Natural killer cell treated with Interleukin-12 subunit alpha and Interleukin-12 subunit beta and Interleukin-15 and Interleukin-18, amount 100 ng/mL, for 72 hours (primary cell): ENCODE data around the gene KCNB1. TPM values are rescaled to one million over a fixed set of nuclear protein-coding genes. Genes with fewer than 3 reads are reported as not detected.
"Not testable (repeated sequence)": the region's sequence is repeated elsewhere in the genome, so short reads cannot be mapped to it uniquely, and the experiment has no call there.

Experiments
- ATAC-seq, 2 donors: fragments of 150-1000 bp; cut with Tn5 transposase in 1 of 2; sonication (Bioruptor Pico), chemical (Tn5 transposase) in 1 of 2; 2 replicates each; pipeline ENCODE4 v1.10.0; 2021
- DNase-seq: peaks from one replicate; pipeline ENCODE4 v3.0.0; 2022; ENCODE audit warnings: low spot score
- H3K27ac Mint-ChIP-seq, 2 donors: 1 replicate in 1 of 2; 2 replicates in 1 of 2; pipeline ENCODE4 v1.8.0; 2022; ENCODE audit warnings: mixed read lengths in 2 of 2, mild to moderate bottlenecking in 1 of 2, moderate library complexity in 1 of 2
- H3K27me3 Mint-ChIP-seq, 2 donors: 1 replicate in 1 of 2; 2 replicates in 1 of 2; pipeline ENCODE4 v1.8.0; 2022; ENCODE audit warnings: mixed read lengths in 2 of 2
- H3K36me3 Mint-ChIP-seq: one replicate; pipeline ENCODE4 v1.8.0; 2022; ENCODE audit warnings: mixed read lengths
- H3K4me1 Mint-ChIP-seq, 2 donors: 1 replicate in 1 of 2; 2 replicates in 1 of 2; pipeline ENCODE4 v1.8.0; 2022; ENCODE audit warnings: low read depth in 2 of 2, mixed read lengths in 2 of 2, mild to moderate bottlenecking in 1 of 2
- H3K4me3 Mint-ChIP-seq: one replicate; pipeline ENCODE4 v1.8.0; 2022; ENCODE audit warnings: mixed read lengths
- H3K9me3 Mint-ChIP-seq: 2 replicates; pipeline ENCODE4 v1.8.0; 2022; ENCODE audit warnings: mixed read lengths
- total RNA-seq, 2 donors: library from RNA; stranded (reverse); gene quantifications; one replicate each; pipeline ENCODE4 v1.2.3, GENCODE V29; 2022

KCNB1 gene
- total RNA-seq, 2 donors from 2014 or later: not detected

DNA sequence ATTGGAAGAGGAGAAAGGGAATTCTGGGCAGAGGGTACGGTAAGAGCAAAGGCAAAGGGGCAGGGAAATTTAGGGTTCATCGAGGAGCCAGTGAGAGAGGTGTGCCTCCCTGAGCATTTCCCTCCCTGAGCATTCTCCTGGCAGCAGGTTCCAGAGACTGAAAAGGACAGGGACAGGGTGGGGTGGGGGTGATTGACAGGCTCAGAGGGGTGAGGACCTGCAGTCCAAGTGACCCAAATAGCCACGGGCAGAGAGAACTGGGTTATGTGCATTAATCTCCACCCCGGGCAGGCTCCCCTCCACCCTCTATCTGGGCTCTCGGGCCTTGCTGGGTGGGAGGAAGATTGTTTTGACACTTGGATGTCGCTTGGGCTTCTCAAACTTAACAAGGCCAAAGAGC, 69.5 kb downstream of the KCNB1 start:
- H3K4me3 Mint-ChIP-seq: no peak overlapping the region
- H3K36me3 Mint-ChIP-seq: no peaks in the 10 kb centered on the region
- no peaks in the 10 kb centered on the region for H3K4me1 Mint-ChIP-seq
- H3K9me3 Mint-ChIP-seq: no peaks in the 10 kb centered on the region
- H3K27me3 Mint-ChIP-seq: peaks cover 32 to 72% of the 10 kb centered on the region in 2 donors
- DNase-seq (no peak), ATAC-seq (no peak)
- H3K27ac Mint-ChIP-seq: no peak overlapping the region

DNA sequence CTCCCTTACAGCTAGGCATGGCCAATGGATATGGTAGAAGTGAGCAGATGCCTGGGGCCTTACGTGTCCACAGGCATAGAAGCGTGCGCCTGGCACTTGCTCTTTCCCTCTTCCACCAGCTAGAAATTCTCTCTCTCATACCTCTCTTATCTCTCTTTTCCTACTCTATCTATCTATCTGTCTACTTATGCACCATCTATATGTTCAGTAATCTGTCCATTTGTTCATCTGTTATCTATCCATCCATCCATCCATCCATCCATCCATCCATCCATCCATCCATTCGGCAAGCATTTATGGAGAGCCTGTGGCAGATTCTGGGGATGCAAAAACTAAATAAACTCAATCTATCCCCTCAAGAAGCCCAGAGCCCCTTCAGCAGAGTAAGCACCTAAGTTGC, 70.2 kb downstream of the KCNB1 start:
- ATAC-seq (no peak), DNase-seq (no peak)
- peaks cover 29 to 65% of the 10 kb centered on the region in 2 donors for H3K27me3 Mint-ChIP-seq
- H3K4me1 Mint-ChIP-seq: no peaks in the 10 kb centered on the region
- H3K9me3 Mint-ChIP-seq: no peaks in the 10 kb centered on the region
- no peak overlapping the region for H3K4me3 Mint-ChIP-seq
- no peaks in the 10 kb centered on the region for H3K36me3 Mint-ChIP-seq
- no peak overlapping the region for H3K27ac Mint-ChIP-seq

DNA sequence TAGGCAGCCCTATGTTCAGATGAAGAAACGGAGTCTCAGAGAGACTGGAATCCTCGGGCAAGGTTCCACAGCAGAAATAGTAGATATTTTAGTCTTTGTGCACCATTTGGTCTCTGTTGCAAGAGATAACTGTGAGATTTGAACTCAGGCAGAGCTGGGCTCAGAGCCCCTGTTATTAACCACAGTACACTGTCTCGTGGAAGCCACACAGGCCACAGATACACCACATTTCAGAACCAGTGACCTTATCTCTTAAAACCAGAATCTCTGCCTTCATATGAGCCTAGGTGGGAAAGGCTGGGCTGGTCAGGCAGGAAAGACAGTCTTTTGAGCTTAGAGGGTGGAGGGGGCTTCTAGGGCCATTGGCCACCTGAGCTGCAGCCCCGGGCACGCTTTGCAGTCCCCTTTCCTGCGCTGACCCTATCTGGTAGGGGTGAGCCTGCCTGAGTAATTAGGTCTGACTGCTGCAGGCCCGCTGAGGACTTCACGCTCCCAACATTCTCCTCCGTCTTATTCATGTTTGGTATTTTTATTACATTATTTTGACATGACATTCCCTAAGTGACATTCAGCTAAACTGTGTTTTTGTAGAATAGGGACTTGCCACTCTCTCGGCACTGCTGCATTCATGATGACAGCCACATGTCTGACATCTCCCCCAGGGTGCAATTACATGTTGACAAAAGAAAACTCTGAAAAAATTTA, 71.1 kb downstream of the KCNB1 start:
- Mint-ChIP-seq H3K27ac (no peak overlapping the region), H3K36me3 (no peaks in the 10 kb centered on the region), H3K9me3 (no peaks in the 10 kb centered on the region), H3K4me1 (no peaks in the 10 kb centered on the region), H3K4me3 (no peak overlapping the region), H3K27me3 (peaks cover 27 to 67% of the 10 kb centered on the region in 2 donors)
- no peak for ATAC-seq
- DNase-seq: no peak

DNA sequence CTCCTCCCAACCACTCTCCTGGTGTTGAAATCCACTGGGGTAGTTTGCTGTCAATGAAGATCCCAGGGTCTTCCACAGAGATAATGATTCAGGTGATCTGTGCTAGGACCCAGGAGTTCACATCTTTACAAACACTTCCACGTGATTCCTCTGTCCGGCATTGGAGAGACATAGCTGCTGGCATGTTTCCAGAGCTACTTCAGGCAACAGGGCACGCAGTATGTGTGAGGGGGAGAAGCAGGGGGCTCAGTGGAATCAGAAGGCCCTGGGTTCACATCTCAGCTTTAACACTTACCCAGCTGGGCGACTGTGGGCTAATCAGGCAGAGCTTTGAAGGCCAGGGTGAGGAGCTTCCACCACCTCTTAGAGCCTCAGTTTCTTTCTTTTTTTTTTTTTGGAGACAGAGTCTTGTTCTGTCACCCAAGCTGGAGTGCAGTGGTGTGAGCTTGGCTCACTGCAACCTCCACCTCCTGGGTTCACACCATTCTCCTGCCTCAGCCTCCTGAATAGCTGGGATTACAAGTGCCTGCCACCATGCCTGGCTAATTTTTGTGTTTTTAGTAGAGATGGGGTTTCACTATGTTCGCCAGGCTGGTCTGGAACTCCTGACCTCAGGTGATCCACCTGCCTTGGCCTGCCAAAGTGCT, 72.4 kb downstream of the KCNB1 start:
- H3K36me3 Mint-ChIP-seq, H3K27ac Mint-ChIP-seq, H3K9me3 Mint-ChIP-seq, H3K4me1 Mint-ChIP-seq, H3K4me3 Mint-ChIP-seq, DNase-seq, ATAC-seq: not testable (repeated sequence)
- peaks cover 21 to 56% of the 10 kb centered on the region in 2 donors for H3K27me3 Mint-ChIP-seq

DNA sequence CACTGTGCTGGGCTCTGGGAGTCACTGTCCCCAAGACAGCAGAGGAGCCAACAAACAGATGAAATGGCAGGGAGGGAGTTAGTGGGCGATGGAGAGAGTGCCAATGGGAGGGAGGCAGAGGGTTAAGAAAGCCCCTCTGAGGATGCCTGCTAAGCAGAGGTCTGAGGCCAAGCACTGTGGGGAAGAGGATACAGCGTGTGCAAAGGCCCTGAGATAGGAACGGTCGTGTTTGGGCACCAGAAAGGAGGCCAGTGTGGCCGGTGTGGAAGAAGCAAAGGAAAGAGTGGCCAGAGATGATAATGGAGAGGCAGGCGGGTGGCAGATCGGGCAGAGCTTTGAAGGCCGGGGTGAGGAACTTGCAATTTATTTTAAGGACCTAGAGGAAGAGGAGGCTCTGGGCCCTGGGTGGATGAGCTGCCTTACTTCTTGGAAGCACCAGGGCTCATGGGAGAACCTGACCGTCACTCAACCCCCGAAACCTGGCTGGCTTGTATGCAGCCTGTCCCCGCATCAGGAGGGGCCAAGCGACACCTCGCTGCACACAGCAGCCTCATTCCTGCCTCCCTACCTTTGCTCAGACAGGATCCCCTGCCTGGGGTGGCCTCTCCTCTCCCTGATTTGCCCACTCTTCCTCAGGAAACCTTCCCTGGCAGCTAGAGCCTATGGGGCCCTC, 73.0 kb downstream of the KCNB1 start:
- Mint-ChIP-seq H3K27me3 (peaks cover 22 to 56% of the 10 kb centered on the region in 2 donors), H3K4me1 (no peaks in the 10 kb centered on the region), H3K9me3 (no peaks in the 10 kb centered on the region), H3K27ac (no peak overlapping the region), H3K4me3 (no peak overlapping the region), H3K36me3 (no peaks in the 10 kb centered on the region)
- no peak for ATAC-seq
- DNase-seq: no peak

DNA sequence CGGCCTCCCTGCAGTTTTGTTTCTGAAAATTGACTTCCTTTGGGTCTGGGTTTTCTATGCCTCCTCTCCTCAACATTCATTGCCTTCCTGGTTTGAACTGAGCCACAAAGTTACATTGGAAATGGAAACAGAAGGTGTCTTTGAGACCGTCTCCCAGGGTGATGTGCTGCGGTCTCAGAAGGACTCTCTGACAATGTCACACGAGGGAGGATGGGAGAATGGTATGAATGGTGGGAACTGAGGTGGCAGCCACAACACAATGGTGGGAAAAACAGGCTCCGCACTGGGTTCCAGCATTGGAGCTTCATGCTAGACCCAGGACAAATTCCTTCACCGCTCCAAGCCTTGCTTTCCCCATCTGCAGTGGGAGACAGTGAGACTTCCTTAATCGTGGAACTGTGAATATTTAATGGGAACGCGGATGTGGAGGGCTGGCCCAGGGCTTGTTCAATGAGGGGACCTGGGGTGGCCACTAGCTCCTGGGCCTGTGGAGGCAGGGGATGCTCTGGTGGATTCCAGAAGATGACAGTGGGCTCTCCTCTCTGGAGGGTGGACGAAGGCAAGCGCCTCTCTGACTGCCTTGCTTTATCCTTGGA, 73.9 kb downstream of the KCNB1 start:
- Mint-ChIP-seq H3K9me3 (no peaks in the 10 kb centered on the region), H3K27me3 (peaks cover 17 to 53% of the 10 kb centered on the region in 2 donors), H3K4me3 (no peak overlapping the region), H3K36me3 (no peaks in the 10 kb centered on the region), H3K27ac (no peak overlapping the region), H3K4me1 (no peaks in the 10 kb centered on the region)
- no peak for ATAC-seq
- DNase-seq: no peak

DNA sequence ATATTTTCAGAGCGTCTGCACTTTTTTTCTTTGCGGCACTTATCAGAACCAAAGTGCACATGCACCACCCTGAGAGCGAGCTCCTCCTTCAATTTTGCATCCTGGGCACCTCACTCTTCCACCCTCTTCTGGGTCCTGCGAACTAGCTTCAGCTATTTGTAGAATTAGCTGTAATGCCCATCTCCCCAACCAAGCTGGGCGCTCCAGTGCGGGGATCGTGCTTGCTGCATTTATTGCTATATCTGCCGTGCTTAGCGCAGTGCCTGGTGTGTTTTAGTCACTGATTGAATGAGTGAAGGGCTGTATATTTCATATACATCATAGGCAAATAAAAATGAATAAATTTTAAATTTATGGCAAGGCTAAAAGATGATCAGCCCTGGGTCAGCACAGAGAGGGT, 75.8 kb downstream of the KCNB1 start:
- H3K27me3 Mint-ChIP-seq: peaks cover 16 to 48% of the 10 kb centered on the region in 2 donors
- H3K4me3 Mint-ChIP-seq: no peak overlapping the region
- no peaks in the 10 kb centered on the region for H3K9me3 Mint-ChIP-seq
- ATAC-seq (no peak), DNase-seq (no peak)
- H3K36me3 Mint-ChIP-seq: no peaks in the 10 kb centered on the region
- no peaks in the 10 kb centered on the region for H3K4me1 Mint-ChIP-seq
- no peak overlapping the region for H3K27ac Mint-ChIP-seq

DNA sequence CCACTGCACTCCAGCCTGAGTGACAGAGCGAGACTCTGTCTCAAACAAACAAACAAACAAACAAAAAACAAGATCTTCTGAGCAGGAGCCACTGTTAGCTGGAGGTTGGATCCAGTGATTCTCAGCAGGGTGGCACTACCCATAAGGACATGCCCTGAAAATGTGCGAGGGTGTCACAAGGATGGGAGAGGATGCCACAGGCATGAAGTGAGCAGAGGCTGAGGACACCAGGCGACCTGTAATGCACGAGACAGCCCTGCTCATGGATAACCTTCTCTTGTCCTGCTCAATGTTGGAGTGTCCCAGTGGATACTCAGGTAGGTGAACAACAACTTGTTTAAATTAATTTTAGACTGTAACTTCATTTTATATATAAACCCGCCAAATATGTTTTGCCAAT, 76.8 kb downstream of the KCNB1 start:
- Mint-ChIP-seq H3K4me3 (no peak overlapping the region), H3K27me3 (peaks cover 15 to 46% of the 10 kb centered on the region in 2 donors), H3K36me3 (no peaks in the 10 kb centered on the region), H3K27ac (no peak overlapping the region), H3K9me3 (no peaks in the 10 kb centered on the region), H3K4me1 (no peaks in the 10 kb centered on the region)
- DNase-seq: no peak
- no peak for ATAC-seq

DNA sequence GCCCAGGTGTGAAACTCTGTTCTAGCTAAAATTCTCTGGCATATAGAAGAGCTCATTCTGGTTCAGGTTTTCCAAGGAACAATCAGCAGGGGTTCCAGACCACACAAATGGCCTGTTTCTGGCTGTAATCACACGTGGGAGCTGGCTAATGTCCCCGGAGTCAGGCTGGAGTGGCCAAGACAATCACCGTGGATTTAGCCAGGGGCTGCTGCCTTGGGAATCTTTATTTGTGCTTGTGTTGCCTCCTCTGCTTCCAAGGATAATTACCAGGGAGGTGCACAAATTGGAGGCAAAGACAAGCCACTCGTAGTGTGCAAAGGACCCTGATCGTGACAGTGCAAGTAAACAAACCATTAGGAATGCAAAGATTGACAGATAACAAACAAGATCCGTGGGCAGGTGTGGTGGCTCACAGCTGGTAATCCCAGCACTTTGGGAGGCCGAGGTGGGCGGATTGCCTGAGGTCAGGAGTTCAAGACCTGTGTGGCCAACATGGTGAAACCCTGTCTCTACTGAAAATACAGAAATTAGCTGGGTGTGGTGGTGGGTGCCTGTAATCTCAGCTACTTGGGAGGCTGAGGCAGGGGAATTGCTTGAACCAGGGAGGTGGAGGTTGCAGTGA, 77.3 kb downstream of the KCNB1 start:
- Mint-ChIP-seq H3K9me3 (no peaks in the 10 kb centered on the region), H3K27ac (no peak overlapping the region), H3K4me3 (no peak overlapping the region), H3K36me3 (no peaks in the 10 kb centered on the region), H3K4me1 (no peaks in the 10 kb centered on the region), H3K27me3 (peaks cover 15 to 46% of the 10 kb centered on the region in 2 donors)
- DNase-seq: no peak
- no peak for ATAC-seq

DNA sequence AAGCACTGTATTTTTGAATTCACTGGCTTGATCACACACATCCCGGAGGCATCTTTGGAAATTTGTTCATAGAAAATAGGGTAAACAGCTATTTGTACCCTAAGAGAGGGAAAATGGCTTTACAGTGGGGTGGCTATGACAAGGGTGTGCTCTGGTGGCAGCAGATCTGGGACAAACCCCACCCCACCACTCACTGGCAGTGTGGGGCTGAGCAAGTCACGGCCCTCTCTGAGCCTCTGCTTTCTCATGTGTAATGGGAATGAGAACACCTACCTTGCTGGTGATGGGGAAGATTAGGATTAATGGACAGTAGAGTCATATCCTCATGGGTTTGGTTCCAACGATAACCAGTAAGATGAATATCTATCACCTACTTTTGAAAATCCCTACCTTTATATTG, 78.0 kb downstream of the KCNB1 start:
- Mint-ChIP-seq H3K4me1 (no peaks in the 10 kb centered on the region), H3K27ac (no peak overlapping the region), H3K27me3 (peaks cover 12 to 43% of the 10 kb centered on the region in 2 donors), H3K4me3 (no peak overlapping the region), H3K9me3 (no peaks in the 10 kb centered on the region), H3K36me3 (no peaks in the 10 kb centered on the region)
- DNase-seq: no peak
- ATAC-seq: no peak

DNA sequence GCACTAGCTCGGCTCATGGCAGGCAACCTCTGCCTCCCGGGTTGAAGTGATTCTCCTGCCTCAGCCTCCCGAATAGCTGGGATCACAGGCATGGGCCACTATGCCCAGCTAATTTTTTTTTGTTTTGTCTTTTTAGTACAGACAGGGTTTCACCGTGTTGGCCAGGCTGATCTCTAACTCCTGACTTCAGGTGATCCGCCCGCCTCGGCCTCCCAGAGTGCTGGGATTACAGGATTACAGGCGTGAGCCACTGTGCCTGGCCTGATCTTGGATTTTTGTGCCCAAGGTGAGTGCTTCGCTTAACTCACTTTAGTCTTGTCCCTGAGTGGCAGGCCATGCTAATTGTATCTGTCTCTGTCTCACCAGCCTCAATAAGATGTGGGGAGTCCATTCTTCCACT, 78.6 kb downstream of the KCNB1 start:
- no peaks in the 10 kb centered on the region for H3K36me3 Mint-ChIP-seq
- no peak for DNase-seq
- ATAC-seq: no peak
- H3K27ac Mint-ChIP-seq: no peak overlapping the region
- H3K4me1 Mint-ChIP-seq: no peaks in the 10 kb centered on the region
- no peak overlapping the region for H3K4me3 Mint-ChIP-seq
- H3K27me3 Mint-ChIP-seq: peaks cover 12 to 38% of the 10 kb centered on the region in 2 donors
- no peaks in the 10 kb centered on the region for H3K9me3 Mint-ChIP-seq

DNA sequence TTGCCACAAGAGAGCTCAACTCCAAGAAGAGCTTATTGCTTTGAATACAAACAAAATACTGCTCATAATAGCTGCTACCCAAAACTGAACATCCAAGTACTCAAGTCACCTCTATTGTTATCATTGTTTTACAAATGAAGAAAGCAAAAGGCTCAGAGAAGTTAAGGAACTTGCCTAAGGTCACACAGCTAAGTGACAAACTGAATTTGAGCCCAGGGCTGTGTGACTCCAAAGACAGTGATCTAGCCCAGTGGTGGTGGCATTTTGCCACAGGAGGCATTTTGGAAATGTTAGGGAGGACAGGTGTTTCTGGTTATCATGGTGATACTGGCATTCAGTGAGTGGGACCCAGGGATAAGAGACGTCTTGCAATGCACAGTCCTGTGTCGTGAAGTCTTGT, 79.5 kb downstream of the KCNB1 start:
- Mint-ChIP-seq H3K9me3 (no peaks in the 10 kb centered on the region), H3K36me3 (no peaks in the 10 kb centered on the region), H3K27ac (no peak overlapping the region), H3K27me3 (peaks cover 12 to 31% of the 10 kb centered on the region in 2 donors), H3K4me3 (no peak overlapping the region), H3K4me1 (no peaks in the 10 kb centered on the region)
- DNase-seq (no peak), ATAC-seq (no peak)

DNA sequence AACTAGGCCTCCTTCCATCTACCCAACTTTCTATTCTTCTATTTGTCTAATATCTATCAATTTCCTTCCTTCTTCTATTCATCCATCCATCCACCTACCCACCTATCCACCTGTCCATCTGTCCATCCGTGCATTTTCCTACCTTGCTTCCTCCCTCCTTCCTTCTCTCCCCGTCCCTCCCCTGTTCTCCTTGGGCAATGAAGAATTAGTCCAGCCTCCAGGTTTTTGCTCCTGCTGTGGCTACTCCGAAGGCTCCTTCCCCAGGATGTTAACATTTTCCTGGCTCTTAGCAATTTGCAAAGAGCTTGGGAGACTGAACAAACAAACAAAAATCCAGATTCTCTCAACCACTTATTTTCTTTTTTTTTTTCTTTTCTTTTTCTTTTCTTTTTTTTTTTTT, 81.6 kb downstream of the KCNB1 start:
- H3K27ac Mint-ChIP-seq: no peak overlapping the region
- H3K4me1 Mint-ChIP-seq: no peaks in the 10 kb centered on the region
- ATAC-seq: no peak

DNA sequence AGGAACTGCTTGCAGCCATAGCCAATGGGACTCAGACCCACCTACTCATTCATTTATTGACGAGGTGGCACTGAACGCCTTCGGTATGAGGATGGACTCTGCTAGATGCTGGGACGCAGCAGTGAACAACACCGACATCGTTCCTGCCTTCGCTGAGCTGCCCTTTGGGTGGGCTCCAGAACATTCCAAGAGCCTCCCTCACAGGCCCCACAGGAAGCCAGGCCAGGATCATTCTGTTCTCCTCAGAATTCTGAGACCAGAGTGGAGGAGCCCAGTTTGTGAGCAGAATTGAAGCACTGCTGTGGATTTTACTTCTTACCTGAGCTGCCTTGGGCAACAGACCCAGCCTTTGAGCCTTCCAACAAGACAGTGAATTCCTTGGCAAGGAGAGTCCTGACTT, 82.1 kb downstream of the KCNB1 start:
- Mint-ChIP-seq H3K4me3 (no peak overlapping the region), H3K9me3 (no peaks in the 10 kb centered on the region), H3K4me1 (no peaks in the 10 kb centered on the region), H3K27me3 (peaks cover 12 to 22% of the 10 kb centered on the region in 2 donors), H3K36me3 (no peaks in the 10 kb centered on the region), H3K27ac (no peak overlapping the region)
- DNase-seq (no peak), ATAC-seq (no peak)

More for the DNA sequence above, 81.6 kb downstream of the KCNB1 start:
- Mint-ChIP-seq H3K27me3 (peaks cover 12 to 22% of the 10 kb centered on the region in 2 donors), H3K9me3 (no peaks in the 10 kb centered on the region), H3K4me3 (no peak overlapping the region), H3K36me3 (no peaks in the 10 kb centered on the region)
- no peak for DNase-seq
